ENCODE results near the gene KLC4.

KLC4 gene

DNA sequence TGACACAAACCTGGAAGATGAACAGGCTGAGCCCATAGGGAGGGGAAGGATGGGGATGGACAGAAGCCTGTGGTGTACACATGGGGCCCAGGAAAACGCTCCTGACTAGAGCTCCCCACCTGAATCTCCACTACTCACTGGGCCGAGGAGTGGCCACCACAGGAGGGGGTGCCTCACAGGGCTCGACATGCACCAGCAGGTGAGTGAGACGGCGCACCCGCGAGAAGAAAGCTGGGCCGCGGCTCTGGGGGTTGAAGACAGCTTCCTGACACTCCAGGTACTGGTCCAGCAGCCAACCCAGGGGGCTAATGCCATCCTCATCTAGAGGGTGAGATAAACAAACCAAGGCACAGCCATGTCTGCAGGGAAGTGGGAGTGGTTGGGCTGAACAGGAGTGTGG lies 16.1 kb upstream of the KLC4 start:
- no peak for DNase-seq (ENCODE audit: extremely low read depth, low read depth)
- H3K4me3 ChIP-seq (replicated peaks; ENCODE audit: low read depth, low read length), result no peak overlapping the region
- TF ChIP-seq, protein P1, sequence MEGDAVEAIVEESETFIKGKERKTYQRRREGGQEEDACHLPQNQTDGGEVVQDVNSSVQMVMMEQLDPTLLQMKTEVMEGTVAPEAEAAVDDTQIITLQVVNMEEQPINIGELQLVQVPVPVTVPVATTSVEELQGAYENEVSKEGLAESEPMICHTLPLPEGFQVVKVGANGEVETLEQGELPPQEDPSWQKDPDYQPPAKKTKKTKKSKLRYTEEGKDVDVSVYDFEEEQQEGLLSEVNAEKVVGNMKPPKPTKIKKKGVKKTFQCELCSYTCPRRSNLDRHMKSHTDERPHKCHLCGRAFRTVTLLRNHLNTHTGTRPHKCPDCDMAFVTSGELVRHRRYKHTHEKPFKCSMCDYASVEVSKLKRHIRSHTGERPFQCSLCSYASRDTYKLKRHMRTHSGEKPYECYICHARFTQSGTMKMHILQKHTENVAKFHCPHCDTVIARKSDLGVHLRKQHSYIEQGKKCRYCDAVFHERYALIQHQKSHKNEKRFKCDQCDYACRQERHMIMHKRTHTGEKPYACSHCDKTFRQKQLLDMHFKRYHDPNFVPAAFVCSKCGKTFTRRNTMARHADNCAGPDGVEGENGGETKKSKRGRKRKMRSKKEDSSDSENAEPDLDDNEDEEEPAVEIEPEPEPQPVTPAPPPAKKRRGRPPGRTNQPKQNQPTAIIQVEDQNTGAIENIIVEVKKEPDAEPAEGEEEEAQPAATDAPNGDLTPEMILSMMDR (IDR thresholded peaks at IDR 0.05; ENCODE audit: low read depth, low read length, missing control alignments), result no peak

DNA sequence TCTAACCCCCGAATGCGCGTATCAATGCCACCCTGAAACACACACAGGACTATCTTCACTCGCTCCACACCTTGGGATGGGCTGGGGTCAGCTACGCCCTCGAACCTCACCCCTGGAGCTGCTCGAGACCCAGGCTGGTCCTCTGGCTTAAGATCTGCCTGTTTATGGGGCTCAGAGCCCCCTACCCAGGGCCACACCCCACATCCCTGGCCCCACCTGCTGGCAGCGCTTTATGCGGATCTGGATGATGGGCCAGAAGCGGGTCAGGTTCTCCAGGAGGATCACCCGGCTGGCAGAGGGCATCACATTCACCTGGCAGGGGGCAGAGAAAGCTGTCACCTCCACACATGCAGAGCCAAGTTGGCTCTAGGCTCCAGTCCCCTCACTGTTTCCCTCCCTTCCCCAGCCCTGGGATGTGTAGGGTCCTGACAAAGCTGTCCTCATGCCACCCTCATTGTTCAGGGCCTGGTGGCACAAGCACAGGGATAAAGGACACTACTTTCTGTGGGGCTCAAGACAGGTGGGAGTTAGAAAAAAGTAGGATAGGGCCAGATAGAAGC lies 14.0 kb upstream of the KLC4 start:
- TF ChIP-seq, protein P1 (IDR thresholded peaks at IDR 0.05; ENCODE audit: low read depth, low read length, missing control alignments), result no peak
- no peak overlapping the region for H3K4me3 ChIP-seq (replicated peaks; ENCODE audit: low read depth, low read length)
- DNase-seq (ENCODE audit: extremely low read depth, low read depth), result no peak

DNA sequence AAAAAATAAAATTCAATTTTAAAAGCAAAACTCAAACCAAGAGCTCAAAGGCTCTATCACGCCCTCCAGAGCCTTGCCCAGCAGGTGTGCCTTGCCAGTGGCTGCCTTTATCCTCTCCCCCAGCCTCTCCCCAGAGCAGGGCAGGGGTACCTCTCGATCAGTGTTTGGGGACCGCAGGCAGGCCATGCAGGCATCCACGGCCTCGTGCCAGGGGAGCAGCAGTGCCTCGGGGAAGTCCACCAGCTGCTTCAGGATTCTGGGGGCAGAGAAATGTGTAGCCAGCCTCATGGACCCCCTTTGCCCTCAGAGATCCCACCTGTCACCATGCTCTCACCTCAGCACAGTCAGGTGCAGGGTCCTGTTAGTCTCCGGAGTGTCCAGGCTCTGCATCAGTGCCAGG lies 11.4 kb upstream of the KLC4 start:
- no peak overlapping the region for H3K4me3 ChIP-seq (replicated peaks; ENCODE audit: low read depth, low read length)
- TF ChIP-seq, protein P1 (IDR thresholded peaks at IDR 0.05; ENCODE audit: low read depth, low read length, missing control alignments), result no peak
- DNase-seq (ENCODE audit: extremely low read depth, low read depth), result no peak

DNA sequence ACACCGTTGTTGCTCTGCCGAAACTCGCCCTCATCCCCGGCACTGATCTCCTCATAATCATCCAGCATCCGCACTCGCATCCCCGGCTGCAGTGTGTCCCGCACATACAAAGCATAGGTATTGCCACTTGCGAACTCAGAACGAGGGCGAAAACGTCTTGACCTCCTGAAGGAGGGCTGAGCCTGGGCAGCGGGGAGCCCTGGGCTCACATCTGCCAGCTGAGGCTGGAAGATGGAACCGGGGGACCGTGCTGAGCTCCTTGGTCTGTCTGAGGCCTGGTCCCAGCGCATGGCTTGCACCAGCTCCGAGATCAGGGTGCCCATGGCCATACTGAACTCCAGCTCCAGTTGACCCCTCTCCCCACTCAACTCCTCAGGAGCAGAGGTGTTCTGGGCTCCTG lies 8.4 kb upstream of the KLC4 start:
- TF ChIP-seq, protein P1 (IDR thresholded peaks at IDR 0.05; ENCODE audit: low read depth, low read length, missing control alignments), result no peak
- no peak overlapping the region for H3K4me3 ChIP-seq (replicated peaks; ENCODE audit: low read depth, low read length)
- no peak for DNase-seq (ENCODE audit: extremely low read depth, low read depth)

DNA sequence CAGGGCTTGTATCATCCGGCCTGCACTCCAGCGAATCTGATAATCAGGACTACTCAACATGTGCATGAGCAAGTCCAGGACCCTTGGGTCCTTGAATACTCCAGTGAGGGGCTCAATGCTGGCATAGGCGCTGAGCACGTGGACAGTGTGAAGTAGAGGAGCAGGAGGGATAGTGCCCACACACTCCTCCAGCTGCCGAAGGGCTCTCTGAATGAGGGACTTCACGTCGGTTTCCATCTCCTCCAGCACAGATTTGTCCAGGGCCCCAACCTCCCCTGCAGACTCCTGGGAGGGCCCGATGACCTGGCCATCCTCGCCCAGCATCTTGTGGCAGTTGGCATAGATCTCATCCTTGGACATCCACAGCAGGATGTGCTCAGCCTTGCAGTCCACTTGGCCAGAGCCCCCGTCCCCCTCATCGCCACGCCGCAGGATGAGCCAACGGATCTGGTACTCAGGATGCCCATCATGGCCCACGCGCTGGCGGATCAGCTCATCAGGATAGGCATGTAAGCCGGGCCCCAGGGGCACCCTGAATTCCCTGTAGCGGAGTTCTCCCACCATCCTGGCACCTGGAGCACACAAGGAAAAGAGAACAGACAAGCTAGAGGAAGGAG lies 7.1 kb upstream of the KLC4 start:
- peak overlapping the region; percentile 74; the same call in 1 of the 2 replicates for H3K4me3 ChIP-seq (replicated peaks; ENCODE audit: low read depth, low read length)
- no peak for DNase-seq (ENCODE audit: extremely low read depth, low read depth)
- TF ChIP-seq, protein P1 (IDR thresholded peaks at IDR 0.05; ENCODE audit: low read depth, low read length, missing control alignments), result no peak

DNA sequence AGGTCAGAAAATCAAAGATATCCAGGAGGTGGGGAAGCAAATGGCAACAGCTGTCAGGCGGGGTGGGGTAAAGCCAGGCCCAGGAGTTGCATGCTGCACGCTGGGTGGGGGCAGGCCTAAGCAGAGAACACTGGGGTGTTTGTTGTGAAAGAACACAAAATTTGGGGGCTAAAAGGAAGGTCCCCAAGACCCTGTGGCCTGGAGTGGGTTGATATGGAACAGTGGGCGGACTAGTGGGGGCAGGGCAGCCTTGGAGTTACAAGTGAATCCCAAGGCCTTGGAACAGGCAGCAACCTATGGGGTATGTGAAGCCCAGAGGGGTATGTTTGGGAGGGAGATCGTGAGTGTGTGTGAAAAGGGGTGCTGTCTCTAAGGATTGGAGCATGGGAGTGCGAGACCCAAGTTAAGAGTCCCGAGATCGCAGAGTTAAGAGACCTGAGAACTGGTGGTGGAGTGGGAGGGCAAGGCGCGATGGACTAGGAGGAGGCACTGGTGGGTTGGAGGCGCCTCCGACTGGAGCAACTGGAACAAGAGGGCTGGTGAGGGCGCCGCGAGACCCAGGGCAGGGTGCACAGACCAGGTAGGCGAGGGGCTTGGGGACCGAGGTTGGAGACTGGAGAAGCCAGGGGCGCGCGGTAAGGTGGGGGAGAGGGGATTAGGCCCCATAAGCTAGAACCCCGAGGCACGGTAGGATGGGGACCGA lies 6.4 kb upstream of the KLC4 start:
- peak overlapping the region; percentile 74 for H3K4me3 ChIP-seq (replicated peaks; ENCODE audit: low read depth, low read length)
- DNase-seq (ENCODE audit: extremely low read depth, low read depth), result no peak
- TF ChIP-seq, protein P1 (IDR thresholded peaks at IDR 0.05; ENCODE audit: low read depth, low read length, missing control alignments), result no peak
